Activated CD8-positive, alpha-beta memory T cell treated with anti-CD3 and anti-CD28 coated beads, Interleukin-2, amount 10 ng/mL, durations not matched to agents 7 days and 5 days (primary cell): ENCODE results near the gene HERPUD1. TPM values are rescaled to one million over a fixed set of nuclear protein-coding genes. Genes with fewer than 3 reads are reported as not detected.
"Not testable (repeated sequence)": the region's sequence is repeated elsewhere in the genome, so short reads cannot be mapped to it uniquely, and the experiment has no call there.

Experiments
- ATAC-seq: fragments of 150-1000 bp; cut with Tn5 transposase; one replicate; pipeline ENCODE4 v1.10.0; 2021; ENCODE audit warnings: moderate library complexity
- CTCF ChIA-PET: fragments of 350-600 bp; sonication (Branson Sonifier 250); formaldehyde crosslinking; loops from one replicate; lab custom pipeline; 2021; ENCODE audit warnings: antibody characterized with exemption; lab: Charles Lee
- DNase-seq: peaks from one replicate; pipeline ENCODE4 v3.0.0-alpha.2; 2020
- H3K27ac Mint-ChIP-seq: one replicate; pipeline ENCODE4 v1.8.0; 2021; ENCODE audit warnings: mild to moderate bottlenecking, mixed read lengths
- H3K27me3 Mint-ChIP-seq: one replicate; pipeline ENCODE4 v1.8.0; 2021; ENCODE audit warnings: mixed read lengths
- H3K36me3 Mint-ChIP-seq: one replicate; pipeline ENCODE4 v1.8.0; 2021; ENCODE audit warnings: mild to moderate bottlenecking, mixed read lengths
- H3K4me1 Mint-ChIP-seq: one replicate; pipeline ENCODE4 v1.8.0; 2021; ENCODE audit warnings: mixed read lengths
- H3K4me3 Mint-ChIP-seq: one replicate; pipeline ENCODE4 v1.8.0; 2021; ENCODE audit warnings: mild to moderate bottlenecking, moderate library complexity, mixed read lengths
- H3K9me3 Mint-ChIP-seq: one replicate; pipeline ENCODE4 v1.8.0; 2022; ENCODE audit warnings: low read depth, mixed read lengths
- total RNA-seq, 2 experiments: library from RNA; stranded (reverse); gene quantifications; one replicate each; pipeline ENCODE4 v1.2.3, GENCODE V29; 2021

The HERPUD1 gene
- total RNA-seq, 2 experiments from 2014 or later: 127 to 149 TPM

DNA sequence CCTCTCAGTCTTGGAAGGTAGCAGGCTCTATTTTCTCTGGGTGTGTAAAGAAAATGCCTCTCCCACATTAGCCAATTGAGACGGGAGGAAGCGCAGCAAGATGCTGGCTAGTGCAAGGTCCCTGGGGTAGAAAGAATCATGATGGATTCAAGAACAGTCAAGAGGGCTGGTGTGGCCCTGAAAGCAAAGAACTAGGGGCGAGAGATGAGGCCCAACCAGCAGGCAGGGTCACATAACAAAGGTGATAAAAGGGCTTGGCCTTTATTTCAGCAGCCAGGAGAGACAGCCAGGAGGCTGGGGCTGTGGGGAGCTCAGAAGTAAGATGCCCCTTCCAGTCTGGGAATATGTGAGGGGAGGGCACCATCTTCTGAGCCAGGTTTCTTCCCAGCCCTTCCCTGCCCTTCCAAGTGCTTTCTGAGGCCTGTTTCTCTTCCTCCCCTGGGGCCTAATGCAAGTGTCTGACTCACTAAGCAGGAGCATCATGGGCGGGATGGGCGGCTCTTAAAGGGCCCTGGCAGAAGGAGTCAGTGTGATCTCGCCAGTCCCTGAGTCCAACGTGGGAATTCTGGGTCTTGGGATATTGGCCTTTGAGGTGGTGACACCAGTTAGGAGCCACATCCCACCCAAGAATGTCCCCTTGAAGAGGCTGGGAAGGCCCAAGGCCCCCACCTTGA lies 53.5 kb downstream of the HERPUD1 start:
- H3K9me3 Mint-ChIP-seq: no peaks in the 10 kb centered on the region
- H3K4me1 Mint-ChIP-seq: peaks cover 58% of the 10 kb centered on the region
- CTCF ChIA-PET: interaction anchor here (1.5 to 8.7 kb wide), 2 partner anchors 20 to 34 kb away, joined by 5 to 75 read pairs; no protein-coding TSS in a partner anchor
- peaks cover 38% of the 10 kb centered on the region for H3K36me3 Mint-ChIP-seq
- no peaks in the 10 kb centered on the region for H3K27me3 Mint-ChIP-seq
- DNase-seq (no peak), ATAC-seq (no peak)
- H3K27ac Mint-ChIP-seq: peak overlapping the region; percentile 56
- no peak overlapping the region for H3K4me3 Mint-ChIP-seq

DNA sequence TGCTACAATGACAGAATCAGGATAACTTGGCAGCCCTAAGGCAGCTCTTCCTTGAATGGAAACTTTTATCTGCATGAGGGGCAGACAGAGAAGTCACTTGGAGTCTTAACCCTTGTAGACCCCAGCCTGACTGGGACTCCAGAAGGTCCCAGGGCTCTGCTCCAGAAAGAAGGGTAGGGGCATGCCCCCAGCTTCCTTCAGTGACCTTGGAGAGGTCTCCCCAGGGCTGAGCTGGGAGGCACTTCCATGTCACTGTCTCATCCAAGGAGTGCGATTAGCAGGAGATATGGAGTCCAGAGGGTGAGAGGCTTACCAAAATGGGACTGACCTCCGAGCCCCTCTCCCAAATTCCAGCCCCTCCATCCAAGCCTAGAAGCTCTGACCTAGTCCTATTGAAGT lies 54.0 kb downstream of the HERPUD1 start:
- H3K4me1 Mint-ChIP-seq: peaks cover 56% of the 10 kb centered on the region
- H3K27ac Mint-ChIP-seq: peak overlapping the region; percentile 56
- no peak for DNase-seq
- no peak for ATAC-seq
- H3K9me3 Mint-ChIP-seq: no peaks in the 10 kb centered on the region
- no peaks in the 10 kb centered on the region for H3K27me3 Mint-ChIP-seq
- H3K36me3 Mint-ChIP-seq: peaks cover 40% of the 10 kb centered on the region
- H3K4me3 Mint-ChIP-seq: no peak overlapping the region
- CTCF ChIA-PET: interaction anchor here (1.5 to 8.7 kb wide), 2 partner anchors 20 to 34 kb away, joined by 5 to 75 read pairs; no protein-coding TSS in a partner anchor

DNA sequence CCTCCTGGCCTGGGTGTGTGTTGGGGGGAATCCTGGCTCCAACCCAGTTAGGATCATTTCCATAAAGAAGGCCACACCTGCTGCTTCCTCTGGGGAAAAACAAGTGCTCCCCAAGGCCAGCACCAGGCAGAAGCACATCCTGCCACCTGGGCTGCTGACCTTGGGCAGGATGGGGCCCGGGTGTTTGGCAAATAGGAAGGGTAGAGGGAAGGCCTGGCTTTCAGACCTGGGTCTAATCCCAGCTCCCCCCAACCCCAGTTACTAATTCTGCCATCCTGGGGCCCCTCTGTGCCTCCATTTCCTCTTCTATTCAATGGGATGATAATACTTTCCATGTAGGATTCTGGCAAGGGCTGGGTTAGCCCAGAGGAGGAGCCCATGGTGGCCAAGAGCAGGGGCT lies 54.4 kb downstream of the HERPUD1 start:
- CTCF ChIA-PET: interaction anchor here (1.5 to 8.7 kb wide), 2 partner anchors 21 to 35 kb away, joined by 5 to 75 read pairs; no protein-coding TSS in a partner anchor
- Mint-ChIP-seq H3K9me3 (no peaks in the 10 kb centered on the region), H3K4me3 (no peak overlapping the region), H3K4me1 (peaks cover 53% of the 10 kb centered on the region), H3K27ac (peak overlapping the region; percentile 77), H3K36me3 (peaks cover 41% of the 10 kb centered on the region), H3K27me3 (no peaks in the 10 kb centered on the region)
- DNase-seq: no peak
- no peak for ATAC-seq

DNA sequence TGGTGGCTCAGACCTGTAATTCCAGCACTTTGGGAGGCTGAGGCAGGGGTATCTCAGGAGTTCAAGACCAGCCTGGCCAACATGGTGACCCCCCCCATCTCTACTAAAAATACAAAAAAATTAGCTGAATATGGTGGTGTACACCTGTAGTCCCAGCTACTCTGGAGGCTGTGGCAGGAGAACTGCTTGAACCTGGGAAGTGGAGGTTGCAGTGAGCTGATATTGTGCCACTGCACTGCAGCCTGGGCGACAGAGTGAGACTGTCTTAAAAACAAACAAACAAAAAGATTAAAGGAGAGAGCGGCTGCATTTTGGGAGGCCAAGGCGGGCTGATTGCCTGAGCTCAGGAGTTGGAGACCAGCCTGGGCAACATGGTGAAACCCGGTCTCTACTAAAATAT lies 55.0 kb downstream of the HERPUD1 start:
- peak overlapping the region; percentile 77 for H3K27ac Mint-ChIP-seq
- H3K4me1 Mint-ChIP-seq: peaks cover 51% of the 10 kb centered on the region
- not testable (repeated sequence) for ATAC-seq, H3K27me3 Mint-ChIP-seq, DNase-seq, H3K9me3 Mint-ChIP-seq
- H3K4me3 Mint-ChIP-seq: peak overlapping the region; percentile 99
- peaks cover 40% of the 10 kb centered on the region for H3K36me3 Mint-ChIP-seq
- CTCF ChIA-PET: interaction anchor here (1.5 to 8.7 kb wide), 2 partner anchors 21 to 35 kb away, joined by 5 to 75 read pairs; no protein-coding TSS in a partner anchor

DNA sequence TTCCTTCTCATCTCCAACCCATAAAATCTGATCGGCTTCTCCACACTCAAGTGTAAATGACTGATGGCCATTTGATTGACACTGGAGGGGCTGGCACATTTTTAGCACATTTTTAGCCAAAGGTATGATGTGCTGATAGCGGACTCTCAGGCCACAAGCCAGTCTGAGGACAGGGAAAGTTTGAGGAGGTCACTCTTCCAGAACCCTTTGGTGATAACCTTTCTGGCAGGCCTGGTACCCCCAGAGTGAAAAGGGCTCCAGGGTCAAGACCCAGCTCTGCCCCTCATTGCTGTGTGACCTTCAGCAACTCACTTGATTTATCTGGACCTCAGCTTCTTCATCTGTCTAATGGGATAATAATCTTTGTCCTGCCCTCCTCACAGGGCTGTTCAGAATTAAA lies 55.8 kb downstream of the HERPUD1 start:
- Mint-ChIP-seq H3K27me3 (no peaks in the 10 kb centered on the region), H3K4me3 (peak overlapping the region; percentile 99), H3K36me3 (peaks cover 37% of the 10 kb centered on the region), H3K4me1 (peaks cover 53% of the 10 kb centered on the region), H3K27ac (peak overlapping the region; percentile 99), H3K9me3 (no peaks in the 10 kb centered on the region)
- ATAC-seq: no peak
- CTCF ChIA-PET: interaction anchor here (0.6 to 8.7 kb wide), 5 partner anchors 11 to 53 kb away, joined by 3 to 75 read pairs (median 13); no protein-coding TSS in a partner anchor
- no peak for DNase-seq

DNA sequence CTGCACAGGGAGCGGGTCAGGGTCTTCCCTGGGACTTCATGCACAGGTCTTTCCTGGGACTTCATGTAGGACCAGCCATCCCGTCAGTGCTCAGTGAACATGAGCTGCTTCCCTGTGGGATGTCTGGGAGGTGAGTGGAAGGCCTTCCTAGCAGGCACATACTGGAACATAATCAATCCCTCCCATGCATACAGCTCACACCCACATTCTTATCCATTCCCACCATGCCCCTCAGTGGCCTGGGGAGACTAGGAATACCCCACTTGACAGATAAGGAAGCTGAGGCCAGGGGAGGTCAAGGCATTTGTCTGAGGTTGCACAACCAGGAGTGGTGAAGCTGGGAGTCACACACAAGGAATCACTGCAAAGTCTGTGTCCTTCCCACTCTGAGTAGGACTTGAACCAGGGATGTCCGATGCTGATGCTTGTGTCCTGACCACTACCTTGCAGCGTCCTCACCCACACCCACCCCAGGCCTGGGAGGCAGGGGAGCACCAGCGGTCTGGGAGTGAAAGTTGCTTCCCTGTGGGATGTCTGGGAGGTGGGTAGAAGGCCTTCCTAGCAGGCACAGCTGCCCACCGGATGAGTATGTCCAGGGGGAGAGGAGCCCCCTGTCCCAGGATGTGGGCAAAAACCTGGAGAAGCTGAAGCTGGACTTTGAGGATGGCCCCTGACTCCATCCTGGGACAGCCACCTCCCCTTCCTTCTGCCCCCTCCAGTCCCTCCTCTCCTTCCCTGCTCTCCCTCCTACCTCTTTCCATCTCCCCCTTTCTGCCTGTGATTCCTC lies 56.4 kb downstream of the HERPUD1 start:
- Mint-ChIP-seq H3K4me3 (peak overlapping the region; percentile 99), H3K36me3 (peaks cover 37% of the 10 kb centered on the region)

DNA sequence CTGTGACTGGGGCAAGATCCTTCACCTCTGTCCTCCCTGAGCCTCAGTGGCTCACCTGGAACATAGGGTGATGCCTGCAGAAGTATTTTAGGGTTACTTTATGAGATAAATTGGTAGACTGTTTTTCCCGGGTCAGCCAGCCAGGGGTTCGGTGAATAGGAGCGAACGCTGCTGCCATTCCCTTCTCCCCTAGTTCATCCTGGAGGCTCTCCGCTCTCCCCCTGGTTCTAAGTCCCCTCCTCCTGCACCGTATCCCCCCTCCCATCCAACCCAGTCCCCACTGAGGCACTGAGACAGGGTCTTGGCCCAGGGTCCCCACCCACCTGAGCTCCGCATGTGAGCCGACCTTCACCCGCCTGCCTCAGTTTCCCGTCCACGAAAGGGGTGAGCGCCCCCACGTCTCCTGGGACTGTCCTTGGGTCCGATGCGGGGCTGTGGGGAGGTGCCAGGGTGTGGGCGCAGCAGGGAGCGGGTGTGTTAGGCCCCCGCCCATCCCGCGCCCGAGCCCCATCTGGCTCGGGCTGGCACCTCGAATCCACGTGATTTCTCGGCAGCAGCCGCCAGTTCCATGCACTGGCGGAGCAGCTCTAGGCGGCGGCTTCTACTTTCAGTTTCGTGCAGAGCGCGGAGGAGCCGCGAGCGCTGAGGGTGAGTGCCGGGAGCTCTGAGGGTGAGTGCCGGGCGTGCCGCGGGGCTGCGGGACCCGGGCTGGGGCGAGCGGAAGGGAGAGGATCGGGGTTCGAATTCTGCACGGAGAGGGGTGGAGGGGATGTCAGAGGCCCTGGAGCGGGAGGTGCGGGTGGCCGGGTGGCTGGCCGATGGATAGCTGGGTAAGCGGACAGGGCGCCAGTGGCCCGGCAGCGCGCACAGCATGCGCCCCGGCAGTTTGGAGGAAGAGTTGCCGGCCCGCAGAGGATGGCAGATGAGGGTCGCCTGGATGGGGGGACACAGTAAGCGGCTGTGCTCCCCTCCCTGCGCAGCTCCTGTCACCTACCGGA lies 57.3 kb downstream of the HERPUD1 start, which contains the start of gene NLRC5:
Gene NLRC5, plus strand, starts transcription at position 610 of the 998 bp plus-strand sequence. CDS start 31,156 bp downstream, outside the sequence.
- CTCF ChIA-PET: interaction anchor here (0.9 to 8.7 kb wide), 12 partner anchors 9 to 129 kb away, joined by 3 to 75 read pairs (median 5); no protein-coding TSS in a partner anchor
- H3K9me3 Mint-ChIP-seq: no peaks in the 10 kb centered on the region
- H3K27ac Mint-ChIP-seq: peak within 1 kb of the TSS; percentile 99
- peaks cover 60% of the 10 kb centered on the region for H3K4me1 Mint-ChIP-seq
- peak; percentile 95 for DNase-seq
- peak within 1 kb of the TSS; percentile 99 for H3K4me3 Mint-ChIP-seq
- ATAC-seq: peak; percentile 88
- peaks cover 38% of the 10 kb centered on the region for H3K36me3 Mint-ChIP-seq
- no peaks in the 10 kb centered on the region for H3K27me3 Mint-ChIP-seq

More for the DNA sequence above, 56.4 kb downstream of the HERPUD1 start:
- peaks cover 55% of the 10 kb centered on the region for H3K4me1 Mint-ChIP-seq
- peak overlapping the region; percentile 99 for H3K27ac Mint-ChIP-seq
- H3K9me3 Mint-ChIP-seq: no peaks in the 10 kb centered on the region
- no peaks in the 10 kb centered on the region for H3K27me3 Mint-ChIP-seq
- DNase-seq (no peak), ATAC-seq (no peak)
- CTCF ChIA-PET: interaction anchor here (0.6 to 8.7 kb wide), 9 partner anchors 10 to 128 kb away, joined by 3 to 75 read pairs (median 4); no protein-coding TSS in a partner anchor

DNA sequence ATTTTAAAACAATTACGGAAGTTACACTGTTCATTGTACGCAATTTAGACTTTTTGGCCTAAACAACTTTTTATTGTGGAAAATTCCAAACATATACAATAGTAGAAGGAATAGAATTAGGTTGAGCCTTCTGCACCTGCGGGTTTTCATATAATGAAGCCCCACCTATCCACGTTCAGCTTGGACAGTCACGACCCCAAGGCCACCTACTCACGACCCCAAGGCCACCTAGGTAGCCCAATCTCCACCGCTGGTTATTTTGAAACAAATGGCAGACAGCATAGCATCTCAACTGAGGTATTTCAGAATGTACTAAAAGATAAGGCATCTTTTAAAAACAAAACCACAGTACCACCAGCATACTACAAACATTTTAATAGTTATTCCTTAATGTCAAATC lies 58.0 kb downstream of the HERPUD1 start:
- H3K4me3 Mint-ChIP-seq: peak overlapping the region; percentile 99
- peak overlapping the region; percentile 99 for H3K27ac Mint-ChIP-seq
- ATAC-seq: no peak

DNA sequence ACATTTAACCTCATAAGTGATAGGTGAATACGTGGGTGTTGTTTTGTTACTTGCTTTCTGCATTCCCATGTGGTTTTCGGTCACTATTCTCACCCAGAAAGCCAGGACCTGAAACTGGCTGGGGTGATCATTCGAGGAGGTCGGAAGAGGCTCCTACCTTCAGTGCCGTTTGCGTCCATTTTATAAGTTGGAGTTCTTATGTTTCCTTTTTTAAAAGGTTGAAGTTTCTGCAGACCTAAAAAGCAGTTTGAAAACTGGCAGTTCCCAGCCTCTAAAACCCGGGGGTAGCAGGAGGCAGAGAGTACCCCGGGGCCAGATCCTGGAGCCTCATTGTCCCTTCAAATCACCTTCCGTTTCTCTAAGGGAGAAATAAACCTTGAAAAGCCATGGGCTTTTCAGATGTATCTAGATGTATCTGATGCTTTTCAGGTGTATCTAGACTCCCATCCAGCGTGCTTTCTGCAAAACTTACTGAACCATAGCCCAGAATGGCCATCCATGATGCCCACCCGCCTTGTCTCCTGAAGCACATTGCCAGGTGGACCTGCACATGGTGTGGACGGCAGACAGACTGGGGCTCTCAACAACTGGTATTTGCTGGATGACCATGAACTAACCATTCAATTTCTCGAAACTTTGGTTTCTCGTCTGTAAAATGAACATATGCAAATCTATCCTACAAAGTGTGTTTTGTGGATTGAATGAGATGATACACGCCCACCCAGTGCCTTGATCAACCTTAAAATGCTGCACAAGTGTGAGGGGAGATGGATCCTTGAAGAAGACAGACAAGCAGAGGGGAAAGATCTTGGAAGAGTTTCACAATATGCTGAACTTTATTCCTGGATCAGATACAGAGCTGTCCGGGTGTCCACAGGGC lies 58.7 kb downstream of the HERPUD1 start:
- Mint-ChIP-seq H3K27ac (peak overlapping the region; percentile 99), H3K9me3 (no peaks in the 10 kb centered on the region), H3K27me3 (no peaks in the 10 kb centered on the region), H3K4me3 (peak overlapping the region; percentile 99), H3K36me3 (peaks cover 37% of the 10 kb centered on the region), H3K4me1 (peaks cover 61% of the 10 kb centered on the region)
- CTCF ChIA-PET: interaction anchor here (0.7 to 8.7 kb wide), 5 partner anchors 14 to 93 kb away, joined by 3 to 75 read pairs (median 6); no protein-coding TSS in a partner anchor
- DNase-seq: no peak
- ATAC-seq: no peak

More for the DNA sequence above, 58.0 kb downstream of the HERPUD1 start:
- Mint-ChIP-seq H3K36me3 (peaks cover 36% of the 10 kb centered on the region), H3K4me1 (peaks cover 61% of the 10 kb centered on the region), H3K9me3 (no peaks in the 10 kb centered on the region), H3K27me3 (no peaks in the 10 kb centered on the region)
- CTCF ChIA-PET: interaction anchor here (0.9 to 8.7 kb wide), 10 partner anchors 9 to 94 kb away, joined by 3 to 75 read pairs (median 6); no protein-coding TSS in a partner anchor
- no peak for DNase-seq

DNA sequence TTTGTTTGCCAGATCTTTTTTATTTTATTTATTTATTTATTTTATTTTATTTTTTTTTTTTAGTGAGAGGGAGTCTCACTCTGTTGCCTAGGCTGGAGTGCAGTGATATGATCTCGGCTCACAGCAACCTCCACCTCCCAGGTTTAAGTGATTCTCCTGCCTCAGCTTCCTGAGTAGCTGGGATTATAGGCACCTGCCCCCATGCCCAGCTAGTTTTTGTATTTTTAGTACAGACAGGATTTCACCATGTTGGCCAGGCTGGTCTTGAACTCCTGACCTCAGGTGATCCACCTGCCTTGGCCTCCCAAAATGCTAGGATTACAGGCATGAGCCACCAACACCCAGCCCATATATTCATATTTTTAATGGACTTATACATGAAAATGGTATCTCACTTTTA lies 60.5 kb downstream of the HERPUD1 start:
- ATAC-seq, H3K27me3 Mint-ChIP-seq, DNase-seq, H3K9me3 Mint-ChIP-seq: not testable (repeated sequence)
- H3K36me3 Mint-ChIP-seq: peaks cover 51% of the 10 kb centered on the region
- CTCF ChIA-PET: interaction anchor here (0.9 to 1.8 kb wide), 6 partner anchors 8 to 49 kb away, joined by 3 to 8 read pairs (median 4); no protein-coding TSS in a partner anchor
- H3K4me1 Mint-ChIP-seq: peaks cover 68% of the 10 kb centered on the region
- H3K27ac Mint-ChIP-seq: peak overlapping the region; percentile 99
- H3K4me3 Mint-ChIP-seq: peak overlapping the region; percentile 99

DNA sequence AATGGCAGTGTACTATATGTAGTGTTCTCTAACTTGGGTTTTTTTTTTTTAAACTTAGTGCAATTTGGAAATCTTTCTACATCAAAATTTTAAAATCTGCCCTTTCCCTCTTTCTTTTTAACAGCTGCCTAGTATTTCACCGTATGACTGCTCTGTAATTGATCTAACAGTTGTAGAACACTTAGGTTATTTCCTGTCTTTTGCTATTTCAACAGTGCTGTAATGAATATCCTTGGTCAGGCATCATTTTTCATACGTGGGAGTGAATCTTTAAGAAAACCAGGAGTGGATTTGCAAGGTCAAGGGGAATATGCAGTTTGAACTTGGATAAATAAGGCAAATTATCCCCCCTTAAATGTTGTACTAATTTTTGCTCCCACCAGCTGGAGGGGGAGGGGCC lies 61.3 kb downstream of the HERPUD1 start:
- peaks cover 49% of the 10 kb centered on the region for H3K36me3 Mint-ChIP-seq

More for the DNA sequence above, 61.3 kb downstream of the HERPUD1 start:
- Mint-ChIP-seq H3K27me3 (no peaks in the 10 kb centered on the region), H3K4me1 (peaks cover 68% of the 10 kb centered on the region), H3K4me3 (peak overlapping the region; percentile 99), H3K9me3 (no peaks in the 10 kb centered on the region), H3K27ac (peak overlapping the region; percentile 74)
- CTCF ChIA-PET: interaction anchor here (0.7 to 1.8 kb wide), 5 partner anchors 16 to 48 kb away, joined by 3 to 8 read pairs (median 4); no protein-coding TSS in a partner anchor
- no peak for ATAC-seq
- no peak for DNase-seq
